Gastroesophageal sphincter (tissue), 3 donors: ENCODE data around the gene HSD17B11.
"Not testable (repeated sequence)": the region's sequence is repeated elsewhere in the genome, so short reads cannot be mapped to it uniquely, and the experiment has no call there.

Source experiments
- CTCF ChIP-seq, 4 experiments: fragments of 200-600 bp in 2 of 4; fragments of 450-650 bp in 2 of 4; sonication (generic) in 1 of 4; IDR thresholded peaks; one replicate each; pipeline ENCODE4 v1.5.1; 2017 to 2019; ENCODE audit warnings: antibody characterized with exemption in 4 of 4, mild to moderate bottlenecking in 2 of 4, moderate library complexity in 2 of 4
- POLR2A ChIP-seq, 2 donors: fragments of 450-650 bp; IDR thresholded peaks; one replicate each; pipeline ENCODE4 v1.6.1; 2017; ENCODE audit warnings: antibody characterized with exemption in 2 of 2, mild to moderate bottlenecking in 2 of 2, moderate library complexity in 1 of 2

- not testable (repeated sequence) for TF ChIP-seq CTCF, POLR2A (IDR thresholded peaks at IDR 0.05)
These were observed 12.7 kb upstream of the HSD17B11 start for GRCh38 chr4:87403732-87404131.
